Right lobe of liver (tissue), 4 donors: ENCODE measurements around the gene COX18.

Source experiments
- POLR2A ChIP-seq: fragments of 450-650 bp; IDR thresholded peaks from one replicate; pipeline ENCODE4 v1.6.1; 2017; ENCODE audit warnings: antibody characterized with exemption, mild to moderate bottlenecking
- TF ChIP-seq, protein P1 (sequence below), 4 donors: fragments of 200-600 bp in 3 of 4; fragments of 450-650 bp in 1 of 4; IDR thresholded peaks; one replicate each; pipeline versions ENCODE4 v1.5.1 to v1.8.0; 2016 to 2022; ENCODE audit warnings: antibody characterized with exemption in 4 of 4, mild to moderate bottlenecking in 2 of 4
- donor health status: DM: no; HTN: no; CAD: no.
- donor health status: DM: no; HTN: no; CAD: no.
- donor health status: DM: no; HTN: yes; CAD: no.

DNA sequence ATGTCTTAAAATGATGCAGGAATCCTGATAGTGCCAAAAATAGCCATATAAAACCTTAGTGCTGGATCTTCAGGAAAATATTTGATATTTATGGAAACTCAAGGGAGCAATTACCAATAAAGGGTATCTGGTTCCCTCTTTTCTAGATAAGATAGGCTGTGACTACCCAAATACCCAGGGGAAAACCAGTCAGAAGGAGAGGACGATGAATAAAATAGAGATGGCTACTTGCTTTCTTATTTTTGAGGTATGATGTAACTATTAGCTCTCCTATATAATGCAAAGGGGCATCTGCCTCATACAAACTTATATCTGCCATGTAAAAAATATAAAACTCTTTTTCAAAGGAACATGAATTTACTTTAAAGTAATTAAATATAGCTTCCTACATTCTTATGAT lies 23.4 kb upstream of the COX18 start:
- TF ChIP-seq POLR2A = no peak
- TF ChIP-seq, protein P1, sequence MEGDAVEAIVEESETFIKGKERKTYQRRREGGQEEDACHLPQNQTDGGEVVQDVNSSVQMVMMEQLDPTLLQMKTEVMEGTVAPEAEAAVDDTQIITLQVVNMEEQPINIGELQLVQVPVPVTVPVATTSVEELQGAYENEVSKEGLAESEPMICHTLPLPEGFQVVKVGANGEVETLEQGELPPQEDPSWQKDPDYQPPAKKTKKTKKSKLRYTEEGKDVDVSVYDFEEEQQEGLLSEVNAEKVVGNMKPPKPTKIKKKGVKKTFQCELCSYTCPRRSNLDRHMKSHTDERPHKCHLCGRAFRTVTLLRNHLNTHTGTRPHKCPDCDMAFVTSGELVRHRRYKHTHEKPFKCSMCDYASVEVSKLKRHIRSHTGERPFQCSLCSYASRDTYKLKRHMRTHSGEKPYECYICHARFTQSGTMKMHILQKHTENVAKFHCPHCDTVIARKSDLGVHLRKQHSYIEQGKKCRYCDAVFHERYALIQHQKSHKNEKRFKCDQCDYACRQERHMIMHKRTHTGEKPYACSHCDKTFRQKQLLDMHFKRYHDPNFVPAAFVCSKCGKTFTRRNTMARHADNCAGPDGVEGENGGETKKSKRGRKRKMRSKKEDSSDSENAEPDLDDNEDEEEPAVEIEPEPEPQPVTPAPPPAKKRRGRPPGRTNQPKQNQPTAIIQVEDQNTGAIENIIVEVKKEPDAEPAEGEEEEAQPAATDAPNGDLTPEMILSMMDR (IDR thresholded peaks at IDR 0.05) = no peak
